Stimulated activated CD4-positive, alpha-beta T cell treated with anti-CD3 and anti-CD28 coated beads, Interleukin-1b, Interleukin-23, amount 100 ng/mL, for 48 hours (primary cell): ENCODE data around the gene PREX1.

ENCODE experiments used
- DNase-seq: peaks from one replicate; pipeline ENCODE4 v3.0.0-alpha.2; 2020

Gene PREX1

GRCh38 chr20:48807586-48808381 lies 20.0 kb downstream of the PREX1 start:
- no peak for DNase-seq

DNA sequence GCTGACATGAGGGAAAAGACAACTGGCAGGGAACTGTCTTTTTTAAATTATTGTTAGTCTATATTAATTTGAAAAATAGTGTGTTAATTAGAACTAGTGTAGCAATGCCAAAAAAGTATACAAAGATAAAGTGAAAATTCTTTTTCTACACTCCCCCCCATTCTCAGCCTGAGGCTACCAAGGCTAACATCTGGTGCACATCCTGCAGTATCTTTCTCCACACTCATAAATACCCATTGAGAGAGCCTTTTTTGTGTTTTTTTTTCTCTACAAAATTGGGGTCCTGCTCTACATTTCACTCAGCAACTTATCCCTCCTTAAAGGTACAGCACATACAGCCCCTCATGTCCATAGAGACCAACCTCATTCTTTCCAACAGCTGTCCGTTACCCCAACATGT lies 20.7 kb downstream of the PREX1 start:
- no peak for DNase-seq

DNA sequence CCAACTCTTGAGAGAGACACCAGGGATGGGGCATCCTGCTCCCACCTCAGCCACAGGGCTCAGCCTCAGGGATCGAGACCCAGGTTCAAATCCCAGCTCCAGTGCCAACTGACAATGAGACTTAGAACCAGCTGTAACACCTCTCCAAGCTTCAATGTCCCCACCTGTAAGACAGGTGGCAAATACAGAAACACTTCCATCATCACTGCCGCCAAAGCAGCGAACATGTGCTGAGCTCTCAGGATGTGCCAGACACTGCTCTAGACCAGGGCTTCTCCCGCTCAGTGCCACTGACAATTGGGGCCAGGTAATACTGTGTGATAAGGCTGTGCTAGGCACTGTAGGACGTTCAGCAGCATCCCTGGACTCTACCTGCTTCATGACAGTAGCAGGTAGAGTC lies 22.1 kb downstream of the PREX1 start:
- no peak for DNase-seq

- DNase-seq, result no peak
Observed at GRCh38 chr20:48805286-48805685, 22.5 kb downstream of the PREX1 start.

- no peak for DNase-seq
Observed at GRCh38 chr20:48804300-48804980, 23.4 kb downstream of the PREX1 start.

GRCh38 chr20:48803176-48804053 lies 24.4 kb downstream of the PREX1 start:
- DNase-seq, result no peak

- no peak for DNase-seq
Observed at GRCh38 chr20:48802647-48803046, 25.2 kb downstream of the PREX1 start.

DNA sequence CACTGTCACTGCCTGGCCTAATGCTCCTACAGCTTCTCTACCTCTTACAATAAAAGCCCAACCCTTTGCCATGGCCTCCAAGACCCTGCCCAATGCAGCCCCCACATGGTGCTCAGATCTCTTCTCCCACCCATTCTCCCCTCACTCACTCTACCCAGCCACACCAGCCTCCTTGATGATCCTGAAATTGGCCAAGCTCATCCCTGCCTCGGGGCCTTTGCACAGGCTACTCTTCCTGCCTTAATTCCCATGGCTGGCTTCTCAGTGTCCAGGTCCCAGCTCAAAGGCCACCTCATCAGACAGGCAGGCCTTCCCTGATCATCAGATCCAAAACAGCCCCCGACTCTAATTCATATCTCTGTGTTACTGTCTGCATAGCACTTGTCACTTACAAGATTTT lies 25.6 kb downstream of the PREX1 start:
- no peak for DNase-seq

DNA sequence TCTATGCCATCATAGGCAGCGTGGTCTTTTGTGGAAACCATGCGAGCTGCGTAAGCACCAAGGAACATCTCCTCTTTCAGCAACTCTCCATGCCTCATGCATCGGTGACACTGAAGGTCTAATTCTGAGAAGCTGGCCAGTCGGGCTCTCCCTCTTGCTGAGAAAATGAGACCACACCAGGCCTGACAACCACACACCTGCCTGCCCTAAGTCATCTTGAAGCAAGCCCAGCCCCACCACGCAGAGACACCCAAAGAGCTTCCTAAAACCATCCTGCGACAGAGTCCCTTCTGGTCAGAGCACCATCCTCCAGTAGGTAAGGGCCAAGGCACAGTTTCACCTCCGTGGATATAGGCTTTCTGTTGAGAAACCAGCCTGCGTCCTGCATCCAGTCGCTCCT lies 26.6 kb downstream of the PREX1 start:
- no peak for DNase-seq

GRCh38 chr20:48800177-48800576 lies 27.6 kb downstream of the PREX1 start:
- no peak for DNase-seq

- DNase-seq, result no peak
Observed at GRCh38 chr20:48799328-48800105, 28.3 kb downstream of the PREX1 start.

- DNase-seq, result no peak
Observed at GRCh38 chr20:48797850-48798747, 29.7 kb downstream of the PREX1 start.

DNA sequence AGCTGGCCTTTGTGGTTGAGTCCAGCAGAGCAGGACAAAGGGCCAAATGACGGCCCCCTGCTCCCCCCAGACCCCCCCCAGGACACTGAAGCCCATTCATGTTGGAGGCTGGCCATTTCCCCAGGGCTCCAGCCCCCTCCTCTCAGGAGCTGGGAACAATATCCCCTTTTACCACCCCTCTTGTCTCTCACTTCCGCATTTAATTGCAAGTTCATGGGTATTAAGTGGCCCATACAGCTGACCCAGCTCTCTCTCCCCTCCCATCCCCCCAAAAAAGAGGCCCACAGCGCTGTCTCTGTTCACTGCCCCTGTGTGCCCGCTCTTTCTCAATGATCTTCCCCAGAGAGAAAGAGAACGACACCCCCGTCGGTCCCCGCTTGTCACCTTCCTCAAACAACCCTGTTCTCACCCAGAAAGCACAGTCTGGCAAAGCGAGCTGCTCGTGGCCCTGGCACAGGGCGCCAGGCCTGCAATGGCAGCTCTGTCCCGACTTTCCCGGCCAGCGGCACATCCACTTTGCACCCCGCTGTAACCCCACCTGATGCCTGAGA lies 30.4 kb downstream of the PREX1 start:
- DNase-seq, result no peak

- DNase-seq, result no peak
Observed at GRCh38 chr20:48795732-48796131, 32.1 kb downstream of the PREX1 start.

- DNase-seq, result no peak
Observed at GRCh38 chr20:48794816-48795457, 32.9 kb downstream of the PREX1 start.

GRCh38 chr20:48794360-48794759 lies 33.4 kb downstream of the PREX1 start:
- DNase-seq, result no peak

- no peak for DNase-seq
Observed at GRCh38 chr20:48793776-48794175, 34.0 kb downstream of the PREX1 start.

GRCh38 chr20:48791666-48792071 lies 36.1 kb downstream of the PREX1 start:
- no peak for DNase-seq

DNA sequence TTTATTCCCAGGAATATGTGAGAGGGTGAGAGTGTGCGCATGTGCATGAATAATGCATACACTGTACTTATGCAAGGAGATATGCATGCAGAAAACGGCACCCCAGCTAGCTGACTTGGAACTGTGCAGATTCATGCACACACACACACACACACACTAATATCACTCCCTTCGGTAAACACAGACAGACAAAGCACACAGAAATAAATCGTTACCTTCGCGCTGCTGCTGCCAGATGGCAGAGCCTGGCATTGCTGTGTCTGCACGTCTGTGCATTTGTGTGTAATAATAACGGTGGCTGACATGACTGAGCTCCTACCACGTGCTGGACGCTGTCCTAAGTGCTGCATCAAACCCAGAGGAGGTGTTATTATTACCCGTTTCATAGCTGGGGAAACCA lies 36.8 kb downstream of the PREX1 start:
- no peak for DNase-seq

GRCh38 chr20:48790473-48791003 lies 37.3 kb downstream of the PREX1 start:
- DNase-seq, result no peak
